K562 (cell line): ENCODE data around the gene CDCA7.

ENCODE experiments used
- CBX8 ChIP-seq: fragments of 200-600 bp; sonication (generic); IDR thresholded peaks from 2 replicates; pipeline ENCODE4 v1.6.1; 2012; ENCODE audit warnings: borderline replicate concordance, mixed run types, low read depth, mild to moderate bottlenecking, moderate library complexity, mixed read lengths, low read length, control low read depth, inconsistent platforms; ENCODE audit not compliant: poor library complexity, severe bottlenecking; ENCODE audit errors: extremely low read depth
- HDAC2 ChIP-seq: fragments of 450-650 bp; IDR thresholded peaks from 2 replicates; pipeline ENCODE4 v1.6.1; 2016; ENCODE audit warnings: mild to moderate bottlenecking
- HDGF ChIP-seq: fragments of 450-650 bp; IDR thresholded peaks from 2 replicates; pipeline ENCODE4 v1.6.1; 2016
- TARDBP ChIP-seq: fragments of 450-650 bp; IDR thresholded peaks from 2 replicates; pipeline ENCODE4 v1.6.1; 2016
- TOE1 ChIP-seq, 2 experiments: fragments of 450-650 bp in 1 of 2; sonication (generic) in 1 of 2; formaldehyde crosslinking in 1 of 2; IDR thresholded peaks; 2 replicates each; pipeline versions ENCODE4 v1.7.1 to v1.8.0; 2016 to 2022; ENCODE audit warnings: borderline replicate concordance in 2 of 2, mild to moderate bottlenecking in 2 of 2, antibody characterized with exemption in 1 of 2, inconsistent platforms in 1 of 2, low read depth in 1 of 2, missing genetic modification reagents in 1 of 2, moderate library complexity in 1 of 2
- YBX1 ChIP-seq: fragments of 450-650 bp; IDR thresholded peaks from 2 replicates; pipeline ENCODE4 v1.7.1; 2016; ENCODE audit warnings: mild to moderate bottlenecking
- ZNF347 ChIP-seq: fragments of 450-650 bp; formaldehyde crosslinking; IDR thresholded peaks from 2 replicates; pipeline ENCODE4 v1.4.0; 2020; ENCODE audit warnings: low read depth, mild to moderate bottlenecking, moderate library complexity
- TF ChIP-seq, protein P1 (sequence below), 3 experiments: IDR thresholded peaks in 2 of 3; conservative IDR thresholded peaks in 1 of 3; 2 replicates each; pipeline ENCODE4 v1.5.1; 2011 to 2012; ENCODE audit warnings: low read length in 3 of 3, mild to moderate bottlenecking in 3 of 3, control low read depth in 2 of 3, improper control_type of control experiment in 1 of 3, inconsistent platforms in 1 of 3, low read depth in 1 of 3, mixed read lengths in 1 of 3, moderate library complexity in 1 of 3; ENCODE audit not compliant: insufficient read depth in 2 of 3
- TF ChIP-seq, protein P2 (sequence below), 2 experiments: fragments of 450-650 bp; IDR thresholded peaks; 2 replicates each; pipeline ENCODE4 v1.6.1; 2016; ENCODE audit warnings: mild to moderate bottlenecking in 2 of 2, borderline replicate concordance in 1 of 2, low read depth in 1 of 2, moderate library complexity in 1 of 2

DNA sequence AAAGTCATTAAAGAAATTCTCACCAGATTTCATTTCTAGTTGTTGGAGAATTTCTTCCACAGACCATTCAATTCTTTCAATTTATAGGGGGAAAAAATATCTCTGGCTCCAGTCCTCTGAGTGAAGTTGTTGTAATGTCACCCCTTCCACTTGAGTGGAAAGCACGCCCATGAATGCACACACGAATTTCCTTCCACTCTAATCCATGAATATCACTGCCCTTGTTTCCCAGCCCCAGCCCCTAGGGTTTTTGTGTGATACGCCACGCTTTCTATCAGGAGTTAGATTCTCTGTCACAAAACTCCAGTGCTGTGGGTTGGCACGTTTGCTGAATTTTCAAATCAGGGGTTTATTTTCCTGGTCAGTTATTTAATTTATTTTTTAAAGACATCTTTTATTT lies 38.1 kb downstream of the CDCA7 start:
- no peak for TF ChIP-seq HDAC2
- TF ChIP-seq YBX1, result no peak
- no peak for TF ChIP-seq HDGF
- TF ChIP-seq TARDBP, result no peak
- TF ChIP-seq, protein P1, sequence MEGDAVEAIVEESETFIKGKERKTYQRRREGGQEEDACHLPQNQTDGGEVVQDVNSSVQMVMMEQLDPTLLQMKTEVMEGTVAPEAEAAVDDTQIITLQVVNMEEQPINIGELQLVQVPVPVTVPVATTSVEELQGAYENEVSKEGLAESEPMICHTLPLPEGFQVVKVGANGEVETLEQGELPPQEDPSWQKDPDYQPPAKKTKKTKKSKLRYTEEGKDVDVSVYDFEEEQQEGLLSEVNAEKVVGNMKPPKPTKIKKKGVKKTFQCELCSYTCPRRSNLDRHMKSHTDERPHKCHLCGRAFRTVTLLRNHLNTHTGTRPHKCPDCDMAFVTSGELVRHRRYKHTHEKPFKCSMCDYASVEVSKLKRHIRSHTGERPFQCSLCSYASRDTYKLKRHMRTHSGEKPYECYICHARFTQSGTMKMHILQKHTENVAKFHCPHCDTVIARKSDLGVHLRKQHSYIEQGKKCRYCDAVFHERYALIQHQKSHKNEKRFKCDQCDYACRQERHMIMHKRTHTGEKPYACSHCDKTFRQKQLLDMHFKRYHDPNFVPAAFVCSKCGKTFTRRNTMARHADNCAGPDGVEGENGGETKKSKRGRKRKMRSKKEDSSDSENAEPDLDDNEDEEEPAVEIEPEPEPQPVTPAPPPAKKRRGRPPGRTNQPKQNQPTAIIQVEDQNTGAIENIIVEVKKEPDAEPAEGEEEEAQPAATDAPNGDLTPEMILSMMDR (IDR thresholded peaks at IDR 0.05 in 2 of 3, conservative IDR thresholded peaks at IDR 0.05 in 1 of 3; ENCODE audit: insufficient read depth in 2 of 3, low read depth in 1 of 3, low read length in 3 of 3), result no peak
- TF ChIP-seq TOE1 (IDR thresholded peaks at IDR 0.05; ENCODE audit: borderline replicate concordance), result no peak
- no peak for TF ChIP-seq TOE1 (CRISPR knock-in tag; IDR thresholded peaks at IDR 0.05; ENCODE audit: borderline replicate concordance, low read depth)
- no peak for TF ChIP-seq CBX8
- TF ChIP-seq, protein P2, sequence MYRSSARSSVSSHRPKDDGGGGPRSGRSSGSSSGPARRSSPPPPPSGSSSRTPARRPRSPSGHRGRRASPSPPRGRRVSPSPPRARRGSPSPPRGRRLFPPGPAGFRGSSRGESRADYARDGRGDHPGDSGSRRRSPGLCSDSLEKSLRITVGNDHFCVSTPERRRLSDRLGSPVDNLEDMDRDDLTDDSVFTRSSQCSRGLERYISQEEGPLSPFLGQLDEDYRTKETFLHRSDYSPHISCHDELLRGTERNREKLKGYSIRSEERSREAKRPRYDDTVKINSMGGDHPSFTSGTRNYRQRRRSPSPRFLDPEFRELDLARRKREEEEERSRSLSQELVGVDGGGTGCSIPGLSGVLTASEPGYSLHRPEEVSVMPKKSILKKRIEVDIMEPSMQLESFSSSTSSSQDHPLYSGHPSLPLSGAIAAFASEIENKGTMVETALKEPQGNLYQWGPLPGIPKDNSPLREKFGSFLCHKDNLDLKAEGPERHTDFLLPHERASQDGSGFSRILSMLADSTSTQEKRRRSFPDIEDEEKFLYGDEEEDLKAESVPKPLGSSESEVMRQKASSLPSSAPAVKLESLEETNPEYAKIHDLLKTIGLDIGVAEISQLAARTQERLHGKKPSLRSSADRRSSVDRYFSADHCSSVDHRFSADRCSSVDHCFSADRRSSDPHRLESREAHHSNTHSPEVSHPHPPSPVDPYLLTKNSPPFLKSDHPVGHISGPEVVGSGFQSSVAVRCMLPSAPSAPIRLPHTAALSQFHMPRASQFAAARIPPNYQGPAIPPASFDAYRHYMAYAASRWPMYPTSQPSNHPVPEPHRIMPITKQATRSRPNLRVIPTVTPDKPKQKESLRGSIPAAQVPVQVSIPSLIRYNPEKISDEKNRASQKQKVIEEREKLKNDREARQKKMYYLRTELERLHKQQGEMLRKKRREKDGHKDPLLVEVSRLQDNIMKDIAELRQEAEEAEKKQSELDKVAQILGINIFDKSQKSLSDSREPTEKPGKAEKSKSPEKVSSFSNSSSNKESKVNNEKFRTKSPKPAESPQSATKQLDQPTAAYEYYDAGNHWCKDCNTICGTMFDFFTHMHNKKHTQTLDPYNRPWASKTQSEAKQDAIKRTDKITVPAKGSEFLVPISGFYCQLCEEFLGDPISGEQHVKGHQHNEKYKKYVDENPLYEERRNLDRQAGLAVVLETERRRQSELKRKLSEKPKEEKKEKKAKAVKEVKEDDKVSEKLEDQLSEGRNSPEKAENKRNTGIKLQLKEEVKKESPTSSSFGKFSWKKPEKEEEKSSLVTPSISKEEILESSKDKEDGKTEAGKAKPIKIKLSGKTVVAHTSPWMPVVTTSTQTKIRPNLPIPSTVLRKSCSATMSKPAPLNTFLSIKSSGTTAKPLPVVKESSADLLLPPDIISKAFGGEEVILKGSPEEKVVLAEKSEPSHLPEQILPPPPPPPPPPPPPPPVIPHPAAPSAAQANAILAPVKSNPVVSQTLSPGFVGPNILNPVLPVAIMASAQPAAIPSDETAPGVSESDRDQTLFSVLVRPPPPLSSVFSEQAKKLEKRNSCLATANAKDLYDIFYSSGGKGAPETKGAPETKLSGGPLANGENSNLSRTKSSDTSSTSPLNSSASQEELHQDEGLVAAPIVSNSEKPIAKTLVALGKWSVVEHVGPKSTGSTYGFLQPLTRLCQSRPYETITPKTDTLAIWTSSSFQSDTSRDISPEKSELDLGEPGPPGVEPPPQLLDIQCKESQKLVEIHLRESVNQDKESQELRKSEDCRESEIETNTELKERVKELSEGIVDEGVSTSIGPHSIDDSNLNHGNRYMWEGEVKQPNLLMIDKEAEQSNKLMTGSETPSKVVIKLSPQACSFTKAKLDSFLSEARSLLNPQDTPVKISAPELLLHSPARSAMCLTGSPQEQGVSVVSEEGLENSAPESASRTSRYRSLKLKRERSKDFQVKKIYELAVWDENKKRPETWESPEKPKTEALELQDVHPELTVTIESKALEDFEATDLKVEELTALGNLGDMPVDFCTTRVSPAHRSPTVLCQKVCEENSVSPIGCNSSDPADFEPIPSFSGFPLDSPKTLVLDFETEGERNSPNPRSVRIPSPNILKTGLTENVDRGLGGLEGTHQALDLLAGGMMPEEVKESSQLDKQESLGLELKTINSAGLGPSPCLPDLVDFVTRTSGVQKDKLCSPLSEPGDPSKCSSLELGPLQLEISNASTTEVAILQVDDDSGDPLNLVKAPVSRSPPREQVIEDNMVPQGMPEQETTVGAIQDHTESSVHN (IDR thresholded peaks at IDR 0.05; ENCODE audit: borderline replicate concordance in 1 of 2, low read depth in 1 of 2), result no peak
- TF ChIP-seq ZNF347, result no peak
